GM10266 (cell line): ENCODE measurements around the gene SLC25A39.

Experiments
- DNase-seq: peaks from one replicate; pipeline ENCODE4 v3.0.0; 2012; ENCODE audit errors: extremely low spot score
- TF ChIP-seq, protein P1 (sequence below): IDR thresholded peaks from 2 replicates; pipeline ENCODE4 v1.5.1; 2012; ENCODE audit warnings: mild to moderate bottlenecking, low read depth; ENCODE audit not compliant: control insufficient read depth, insufficient read depth; ENCODE audit errors: missing control alignments

Gene SLC25A39

DNA sequence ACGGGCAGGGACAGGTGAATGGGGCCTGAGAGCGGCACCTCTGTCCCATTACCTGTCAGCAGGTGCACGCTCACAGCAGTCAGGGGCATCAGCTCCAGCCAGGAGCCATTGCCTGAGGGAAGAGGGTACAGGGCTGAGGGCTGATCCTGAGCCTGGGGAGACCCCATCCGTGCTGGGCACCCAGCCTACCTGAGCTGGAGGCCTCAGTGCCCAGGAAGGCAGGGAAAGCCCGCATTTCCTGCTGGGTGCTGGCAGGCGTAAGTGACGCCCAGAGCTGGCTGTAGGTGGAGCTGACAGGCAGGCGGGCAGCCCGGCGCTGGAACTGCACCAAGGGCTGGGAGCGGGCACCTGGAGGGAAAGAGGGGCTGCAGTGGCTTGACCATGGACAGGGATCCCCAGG is 31.6 kb upstream of the SLC25A39 start:
- TF ChIP-seq, protein P1, sequence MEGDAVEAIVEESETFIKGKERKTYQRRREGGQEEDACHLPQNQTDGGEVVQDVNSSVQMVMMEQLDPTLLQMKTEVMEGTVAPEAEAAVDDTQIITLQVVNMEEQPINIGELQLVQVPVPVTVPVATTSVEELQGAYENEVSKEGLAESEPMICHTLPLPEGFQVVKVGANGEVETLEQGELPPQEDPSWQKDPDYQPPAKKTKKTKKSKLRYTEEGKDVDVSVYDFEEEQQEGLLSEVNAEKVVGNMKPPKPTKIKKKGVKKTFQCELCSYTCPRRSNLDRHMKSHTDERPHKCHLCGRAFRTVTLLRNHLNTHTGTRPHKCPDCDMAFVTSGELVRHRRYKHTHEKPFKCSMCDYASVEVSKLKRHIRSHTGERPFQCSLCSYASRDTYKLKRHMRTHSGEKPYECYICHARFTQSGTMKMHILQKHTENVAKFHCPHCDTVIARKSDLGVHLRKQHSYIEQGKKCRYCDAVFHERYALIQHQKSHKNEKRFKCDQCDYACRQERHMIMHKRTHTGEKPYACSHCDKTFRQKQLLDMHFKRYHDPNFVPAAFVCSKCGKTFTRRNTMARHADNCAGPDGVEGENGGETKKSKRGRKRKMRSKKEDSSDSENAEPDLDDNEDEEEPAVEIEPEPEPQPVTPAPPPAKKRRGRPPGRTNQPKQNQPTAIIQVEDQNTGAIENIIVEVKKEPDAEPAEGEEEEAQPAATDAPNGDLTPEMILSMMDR = no peak
- DNase-seq = no peak

- TF ChIP-seq, protein P1 = no peak
- DNase-seq = peak; percentile 43
Observed at GRCh38 chr17:44355642-44356099, 31.0 kb upstream of the SLC25A39 start.

DNA sequence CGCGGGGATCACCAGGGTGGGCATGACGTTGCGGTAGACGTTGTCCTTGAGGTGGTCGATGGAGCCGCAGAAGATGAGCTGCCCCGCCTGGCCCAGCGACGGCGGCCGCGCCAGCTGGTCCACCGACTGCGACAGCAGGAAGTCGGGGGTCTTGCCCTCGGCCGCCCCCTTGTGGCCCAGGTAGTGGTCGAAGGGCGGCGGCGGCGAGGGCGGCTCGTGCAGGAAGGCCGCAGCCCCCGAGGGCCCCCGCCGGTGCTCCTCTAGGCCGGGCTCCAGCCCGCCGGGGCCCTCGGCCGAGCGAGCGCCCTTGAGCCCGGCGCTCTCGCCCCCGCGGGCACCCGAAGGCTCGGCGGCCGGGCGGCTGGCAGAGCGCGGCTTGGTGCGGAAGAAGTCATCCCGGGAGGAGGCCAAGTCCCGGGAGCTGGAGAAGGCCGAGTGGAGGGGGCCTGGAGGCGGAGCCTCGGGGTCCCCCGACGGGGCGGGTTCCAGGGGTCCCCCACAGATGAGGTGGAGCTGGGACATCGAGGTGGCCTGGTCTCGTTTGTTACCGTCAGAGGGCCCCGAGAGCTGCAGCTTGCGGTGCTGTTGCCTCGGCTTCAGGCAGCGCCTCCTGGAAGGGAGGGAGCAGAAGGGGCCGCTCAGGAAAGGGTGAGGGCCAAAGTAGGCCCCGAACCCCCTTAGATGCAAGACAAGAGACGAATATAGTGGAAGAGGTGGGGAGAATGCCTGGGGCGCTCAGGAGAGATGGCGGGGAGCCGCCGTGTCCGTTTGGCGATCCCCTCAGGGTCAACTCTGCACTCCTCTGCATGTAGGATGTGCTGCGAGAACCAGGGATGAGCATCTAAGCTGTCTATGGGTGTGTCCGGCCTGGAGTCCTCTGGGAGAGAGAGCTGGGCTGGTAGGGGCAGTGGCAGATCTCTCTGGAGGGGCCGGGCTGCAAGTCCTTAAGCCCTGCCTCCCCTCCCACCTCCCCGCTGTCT is 30.2 kb upstream of the SLC25A39 start:
- TF ChIP-seq, protein P1 = peak; percentile 67
- peak; percentile 92 for DNase-seq

DNA sequence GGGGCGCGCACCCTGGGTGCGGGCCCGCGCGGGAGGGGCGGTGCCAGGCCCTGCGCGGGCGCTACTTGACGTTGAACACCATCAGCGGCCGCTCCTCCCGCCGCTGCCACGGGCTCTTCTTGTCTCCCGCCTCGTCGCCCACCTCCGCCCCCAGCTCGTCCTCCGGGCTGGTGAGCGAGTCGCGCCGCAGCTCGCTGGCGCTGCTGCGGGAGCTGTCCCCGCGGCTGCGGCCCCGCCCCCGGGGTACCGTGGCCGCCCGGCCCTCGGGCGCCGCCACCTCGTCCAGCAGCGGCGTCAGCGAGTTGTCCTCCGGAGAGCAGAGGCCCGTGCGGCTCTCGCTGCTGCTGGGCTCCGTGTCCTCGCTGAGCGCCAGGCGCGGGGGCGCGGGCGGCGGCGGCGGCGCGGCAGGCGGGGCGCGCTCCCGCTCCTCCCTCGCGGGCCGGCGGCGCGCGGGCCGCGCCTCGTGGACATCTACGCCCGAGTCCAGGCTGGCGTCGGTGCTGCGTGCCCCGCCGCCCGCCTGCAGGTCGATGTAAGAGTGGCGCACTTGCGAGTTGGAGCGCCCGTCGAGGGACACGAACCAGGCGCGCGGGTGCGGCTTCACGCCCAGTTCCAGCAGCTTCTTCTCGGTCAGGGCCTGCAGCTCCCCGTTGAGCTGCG is 29.2 kb upstream of the SLC25A39 start:
- TF ChIP-seq, protein P1 = no peak
- DNase-seq = peak; percentile 72

- TF ChIP-seq, protein P1 = no peak
- DNase-seq = no peak
Observed at GRCh38 chr17:44352828-44353671, 28.4 kb upstream of the SLC25A39 start.

DNA sequence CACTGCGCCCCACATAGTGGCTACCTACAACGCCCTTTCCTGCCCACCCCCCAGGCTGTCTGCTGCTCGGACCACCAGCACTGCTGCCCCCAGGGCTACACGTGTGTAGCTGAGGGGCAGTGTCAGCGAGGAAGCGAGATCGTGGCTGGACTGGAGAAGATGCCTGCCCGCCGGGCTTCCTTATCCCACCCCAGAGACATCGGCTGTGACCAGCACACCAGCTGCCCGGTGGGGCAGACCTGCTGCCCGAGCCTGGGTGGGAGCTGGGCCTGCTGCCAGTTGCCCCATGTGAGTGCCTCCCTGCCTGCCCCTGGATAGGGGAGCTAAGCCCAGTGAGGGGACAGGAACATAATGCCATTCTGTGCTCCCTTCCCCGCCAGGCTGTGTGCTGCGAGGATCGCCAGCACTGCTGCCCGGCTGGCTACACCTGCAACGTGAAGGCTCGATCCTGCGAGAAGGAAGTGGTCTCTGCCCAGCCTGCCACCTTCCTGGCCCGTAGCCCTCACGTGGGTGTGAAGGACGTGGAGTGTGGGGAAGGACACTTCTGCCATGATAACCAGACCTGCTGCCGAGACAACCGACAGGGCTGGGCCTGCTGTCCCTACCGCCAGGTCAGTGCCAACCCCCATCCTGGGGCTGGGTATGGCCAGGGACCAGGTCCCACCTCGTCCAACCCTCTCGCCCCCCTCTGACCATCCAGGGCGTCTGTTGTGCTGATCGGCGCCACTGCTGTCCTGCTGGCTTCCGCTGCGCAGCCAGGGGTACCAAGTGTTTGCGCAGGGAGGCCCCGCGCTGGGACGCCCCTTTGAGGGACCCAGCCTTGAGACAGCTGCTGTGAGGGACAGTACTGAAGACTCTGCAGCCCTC is 27.6 kb upstream of the SLC25A39 start:
- TF ChIP-seq, protein P1 = no peak

More for the DNA sequence above, 27.6 kb upstream of the SLC25A39 start:
- no peak for DNase-seq
